SW480 (cell line): Measurements from ENCODE around the gene EP400.

Experiments used
- DNase-seq: peaks from one replicate; pipeline ENCODE4 v3.0.0-alpha.2; 2016; ENCODE audit warnings: low spot score

EP400 gene

GRCh38 chr12:132123970-132124765, 174.4 kb downstream of the EP400 start:
- DNase-seq = no peak

- no peak for DNase-seq
Measured at GRCh38 chr12:132124766-132125425, 175.2 kb downstream of the EP400 start.

- DNase-seq = no peak
Measured at GRCh38 chr12:132125736-132126135, 176.0 kb downstream of the EP400 start.

GRCh38 chr12:132127041-132127440, 177.3 kb downstream of the EP400 start:
- no peak for DNase-seq

GRCh38 chr12:132129007-132129406, 179.3 kb downstream of the EP400 start:
- no peak for DNase-seq

GRCh38 chr12:132130690-132131089, 180.9 kb downstream of the EP400 start:
- DNase-seq = no peak
